ENCODE measurements around the gene NPTN.

DNA sequence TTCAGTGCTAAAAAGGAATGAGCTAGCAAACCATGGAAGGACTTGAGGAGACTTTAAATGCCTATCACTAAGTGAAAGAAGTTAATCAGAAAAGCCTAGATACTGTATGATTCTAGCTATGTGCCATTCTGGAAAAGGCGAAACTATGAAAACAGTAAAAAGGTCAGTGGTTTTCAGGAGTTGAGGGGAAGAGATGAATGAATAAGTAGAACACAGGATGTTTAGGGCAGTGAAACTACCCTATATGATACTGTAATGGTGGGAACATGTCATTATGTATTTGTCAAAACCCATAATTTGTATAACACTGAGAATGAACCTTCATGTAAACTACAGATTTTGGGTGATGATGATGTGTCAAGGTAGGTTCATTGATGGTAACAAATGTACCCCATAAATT lies 41.4 kb upstream of the NPTN start:
- TF ChIP-seq GATA3 (IDR thresholded peaks at IDR 0.05; ENCODE audit: low read depth, low read length) = no peak
- TF ChIP-seq GATA2 (IDR thresholded peaks at IDR 0.05; ENCODE audit: low read depth, low read length) = no peak
